ENCODE results near the gene PCDHB11. TPM values are rescaled to one million over a fixed set of nuclear protein-coding genes. Genes with fewer than 3 reads are reported as not detected.
"Not testable (repeated sequence)": the region's sequence is repeated elsewhere in the genome, so short reads cannot be mapped to it uniquely, and the experiment has no call there.

The PCDHB11 gene
- total and polyA plus RNA-seq, 2 experiments from 2014 or later = 1.1 to 1.2 TPM

DNA sequence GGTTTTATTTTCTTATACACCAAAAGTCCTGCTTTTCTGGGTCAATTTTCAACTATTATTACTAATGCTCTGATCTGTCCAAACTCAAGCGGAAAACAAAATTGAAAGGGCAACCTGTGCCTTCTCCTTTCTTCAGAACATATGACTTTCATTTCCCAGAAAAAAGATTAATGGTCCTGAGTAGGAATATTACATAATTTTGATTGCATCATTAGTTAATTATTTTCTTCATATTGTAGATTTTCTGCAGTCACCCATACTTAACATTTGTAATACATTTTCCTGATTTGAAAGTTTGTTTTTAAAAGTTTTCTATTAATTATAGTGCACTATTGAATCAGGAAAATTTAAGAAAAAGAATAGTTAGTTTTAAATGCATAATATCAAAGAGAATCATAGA, 23.5 kb upstream of the PCDHB11 start:
- Histone ChIP-seq H3K36me3 (ENCODE audit: low read depth) (no peaks in the 10 kb centered on the region), H3K27ac (no peak overlapping the region), H3K9me3 (ENCODE audit: low read depth) (no peaks in the 10 kb centered on the region), H2AFZ (no peak overlapping the region), H4K20me1 (ENCODE audit: insufficient read depth) (no peaks in the 10 kb centered on the region), H3K9ac (no peak overlapping the region), H3F3A (ENCODE audit: insufficient read depth) (no peaks in the 10 kb centered on the region), H3K27me3 (replicated peaks; ENCODE audit: insufficient read depth) (peaks cover 10% of the 10 kb centered on the region; the same call in 1 of the 2 replicates), H3K4me3 (no peak overlapping the region), H3K79me2 (ENCODE audit: insufficient read depth) (no peaks in the 10 kb centered on the region), H3K4me2 (ENCODE audit: unreplicated experiment) (no peak overlapping the region), H3K9me2 (ENCODE audit: insufficient read depth) (no peaks in the 10 kb centered on the region), H3K4me1 (ENCODE audit: insufficient read depth) (no peaks in the 10 kb centered on the region)
- DNase-seq = no peak
- TF ChIP-seq EZH2 (IDR thresholded peaks at IDR 0.05; ENCODE audit: insufficient read depth, poor library complexity, severe bottlenecking) (no peak), EZH2phosphoT487 (IDR thresholded peaks at IDR 0.05; ENCODE audit: insufficient read depth, low read depth) (no peak)
- whole genome bisulfite sequencing, 2 experiments (ENCODE audit: low coverage in 1 of 2, low lambda C conversion rate in 2 of 2, missing lambda C conversion rate in 2 of 2) = 25 to 28% methylated on average over 1 of the region's 1 CpG
- in situ Hi-C loops (cut with MboI) = no loop called here

DNA sequence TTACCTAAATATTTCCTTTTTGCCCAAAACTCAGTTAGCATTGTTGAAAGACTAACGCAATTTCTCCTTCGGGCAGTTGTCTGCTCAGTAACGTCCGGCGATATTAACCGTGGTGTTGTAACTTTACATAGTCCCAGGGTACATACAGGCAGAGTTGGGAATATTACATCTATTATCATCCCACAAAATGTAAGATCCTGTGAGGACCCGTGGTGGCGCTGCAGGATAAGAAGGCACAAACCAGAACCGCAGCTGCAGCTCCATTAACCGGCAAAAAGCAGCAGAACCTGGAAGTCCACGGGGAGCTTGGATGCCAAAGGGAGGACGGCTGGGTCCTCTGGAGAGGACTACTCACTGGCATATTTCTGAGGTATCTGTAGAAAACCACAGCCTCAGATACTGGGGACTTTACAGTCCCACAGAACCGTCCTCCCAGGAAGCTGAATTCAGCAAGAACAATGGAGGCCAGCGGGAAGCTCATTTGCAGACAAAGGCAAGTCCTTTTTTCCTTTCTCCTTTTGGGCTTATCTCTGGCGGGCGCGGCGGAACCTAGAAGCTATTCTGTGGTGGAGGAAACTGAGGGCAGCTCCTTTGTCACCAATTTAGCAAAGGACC, 21.7 kb upstream of the PCDHB11 start, which contains the start of gene PCDHB8:
Gene PCDHB8 (plus strand): TSS at position 214 of the 615 bp plus-strand sequence. CDS start 245 bp downstream, at position 459.
- H3K9me3 ChIP-seq (ENCODE audit: low read depth); H3K79me2 ChIP-seq (ENCODE audit: insufficient read depth); H3F3A ChIP-seq (ENCODE audit: insufficient read depth); H3K9me2 ChIP-seq (ENCODE audit: insufficient read depth); H4K20me1 ChIP-seq (ENCODE audit: insufficient read depth); H3K9ac ChIP-seq; H3K27ac ChIP-seq; H3K36me3 ChIP-seq (ENCODE audit: low read depth); H3K27me3 ChIP-seq (replicated peaks; ENCODE audit: insufficient read depth); H3K4me1 ChIP-seq (ENCODE audit: insufficient read depth); in situ Hi-C loops (cut with MboI): not testable (repeated sequence)
- 31% methylated on average over 18 of the region's 18 CpGs for WGBS, 2 experiments (ENCODE audit: low coverage in 1 of 2, low lambda C conversion rate in 2 of 2, missing lambda C conversion rate in 2 of 2)
- peak; percentile 64 for DNase-seq
- peak within 1 kb of the TSS; percentile 40; the same call in 1 of the 2 replicates for H2AFZ ChIP-seq
- peak within 1 kb of the TSS; percentile 28; the same call in 1 of the 2 replicates for H3K4me3 ChIP-seq
- peak within 1 kb of the TSS; percentile 27 for H3K4me2 ChIP-seq (ENCODE audit: unreplicated experiment)

DNA sequence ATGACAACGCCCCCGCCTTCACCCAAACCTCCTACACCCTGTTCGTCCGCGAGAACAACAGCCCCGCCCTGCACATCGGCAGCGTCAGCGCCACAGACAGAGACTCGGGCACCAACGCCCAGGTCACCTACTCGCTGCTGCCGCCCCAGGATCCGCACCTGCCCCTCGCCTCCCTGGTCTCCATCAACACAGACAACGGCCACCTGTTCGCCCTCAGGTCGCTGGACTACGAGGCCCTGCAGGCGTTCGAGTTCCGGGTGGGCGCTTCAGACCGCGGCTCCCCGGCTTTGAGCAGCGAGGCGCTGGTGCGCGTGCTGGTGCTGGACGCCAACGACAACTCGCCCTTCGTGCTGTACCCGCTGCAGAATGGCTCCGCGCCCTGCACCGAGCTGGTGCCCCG, 20.1 kb upstream of the PCDHB11 start:
- H3K27me3 ChIP-seq (replicated peaks; ENCODE audit: insufficient read depth); H3K4me3 ChIP-seq; H3K9me3 ChIP-seq (ENCODE audit: low read depth); in situ Hi-C loops (cut with MboI); H3F3A ChIP-seq (ENCODE audit: insufficient read depth); H2AFZ ChIP-seq; H3K4me1 ChIP-seq (ENCODE audit: insufficient read depth); DNase-seq; H4K20me1 ChIP-seq (ENCODE audit: insufficient read depth); H3K9me2 ChIP-seq (ENCODE audit: insufficient read depth); H3K79me2 ChIP-seq (ENCODE audit: insufficient read depth); H3K9ac ChIP-seq; H3K27ac ChIP-seq; H3K36me3 ChIP-seq (ENCODE audit: low read depth); H3K4me2 ChIP-seq (ENCODE audit: unreplicated experiment): not testable (repeated sequence)
- WGBS, 2 experiments (ENCODE audit: low coverage in 1 of 2, low lambda C conversion rate in 2 of 2, missing lambda C conversion rate in 2 of 2) = 44 to 46% methylated on average over 38 of the region's 39 CpGs

DNA sequence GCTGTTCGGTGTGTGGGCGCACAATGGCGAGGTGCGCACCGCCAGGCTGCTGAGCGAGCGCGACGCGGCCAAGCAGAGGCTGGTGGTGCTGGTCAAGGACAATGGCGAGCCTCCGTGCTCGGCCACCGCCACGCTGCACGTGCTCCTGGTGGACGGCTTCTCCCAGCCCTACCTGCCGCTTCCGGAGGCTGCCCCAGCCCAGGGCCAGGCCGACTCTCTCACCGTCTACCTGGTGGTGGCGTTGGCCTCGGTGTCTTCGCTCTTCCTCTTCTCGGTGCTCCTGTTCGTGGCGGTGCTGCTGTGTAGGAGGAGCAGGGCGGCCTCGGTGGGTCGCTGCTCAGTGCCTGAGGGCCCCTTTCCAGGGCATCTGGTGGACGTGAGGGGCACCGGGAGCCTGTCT, 19.6 kb upstream of the PCDHB11 start:
- H3F3A ChIP-seq (ENCODE audit: insufficient read depth); DNase-seq; H3K79me2 ChIP-seq (ENCODE audit: insufficient read depth); H3K4me1 ChIP-seq (ENCODE audit: insufficient read depth); H3K4me2 ChIP-seq (ENCODE audit: unreplicated experiment); H3K4me3 ChIP-seq; H3K9me2 ChIP-seq (ENCODE audit: insufficient read depth); H4K20me1 ChIP-seq (ENCODE audit: insufficient read depth); H3K9ac ChIP-seq; H3K36me3 ChIP-seq (ENCODE audit: low read depth); H2AFZ ChIP-seq; H3K27me3 ChIP-seq (replicated peaks; ENCODE audit: insufficient read depth); H3K9me3 ChIP-seq (ENCODE audit: low read depth); H3K27ac ChIP-seq: not testable (repeated sequence)
- in situ Hi-C loops (cut with MboI) = loop anchor here (10.0 kb wide), 1 partner anchor 385 kb away; no protein-coding TSS in a partner anchor
- WGBS, 2 experiments (ENCODE audit: low coverage in 1 of 2, low lambda C conversion rate in 2 of 2, missing lambda C conversion rate in 2 of 2) = 50 to 53% methylated on average over 27 to 28 of the region's 32 CpGs

DNA sequence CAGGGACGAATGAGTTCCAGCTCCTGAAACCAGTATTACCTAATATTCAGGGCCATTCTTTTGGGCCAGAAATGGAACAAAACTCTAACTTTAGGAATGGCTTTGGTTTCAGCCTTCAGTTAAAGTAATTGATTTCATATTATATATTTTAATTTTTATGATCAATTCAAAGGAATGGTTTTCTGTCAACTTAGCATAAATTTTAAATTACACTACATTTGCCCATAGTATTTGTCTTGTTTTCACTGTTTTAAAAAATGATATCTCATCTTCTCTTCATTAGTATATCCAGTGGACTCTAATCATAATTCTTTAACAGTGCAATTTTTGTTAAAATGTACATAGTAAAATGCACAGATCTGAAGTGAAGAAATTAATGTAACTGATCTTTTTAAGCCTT, 19.1 kb upstream of the PCDHB11 start:
- Histone ChIP-seq H3K4me2 (ENCODE audit: unreplicated experiment) (no peak overlapping the region), H4K20me1 (ENCODE audit: insufficient read depth) (no peaks in the 10 kb centered on the region), H3K79me2 (ENCODE audit: insufficient read depth) (no peaks in the 10 kb centered on the region), H3K4me1 (ENCODE audit: insufficient read depth) (no peaks in the 10 kb centered on the region), H3K9me2 (ENCODE audit: insufficient read depth) (no peaks in the 10 kb centered on the region), H3K36me3 (ENCODE audit: low read depth) (no peaks in the 10 kb centered on the region), H3K27me3 (replicated peaks; ENCODE audit: insufficient read depth) (peaks cover 10% of the 10 kb centered on the region; the same call in 1 of the 2 replicates), H3F3A (ENCODE audit: insufficient read depth) (no peaks in the 10 kb centered on the region), H3K9me3 (ENCODE audit: low read depth) (no peaks in the 10 kb centered on the region), H3K9ac (no peak overlapping the region), H3K27ac (no peak overlapping the region), H3K4me3 (no peak overlapping the region), H2AFZ (no peak overlapping the region)
- WGBS, 2 experiments (ENCODE audit: low coverage in 1 of 2, low lambda C conversion rate in 2 of 2, missing lambda C conversion rate in 2 of 2) = 44% methylated on average over 1 of the region's 1 CpG
- TF ChIP-seq EZH2phosphoT487 (IDR thresholded peaks at IDR 0.05; ENCODE audit: insufficient read depth, low read depth) = no peak
- TF ChIP-seq EZH2 (IDR thresholded peaks at IDR 0.05; ENCODE audit: insufficient read depth, poor library complexity, severe bottlenecking) = no peak
- no peak for DNase-seq
- in situ Hi-C loops (cut with MboI) = loop anchor here (10.0 kb wide), 1 partner anchor 384 kb away; no protein-coding TSS in a partner anchor
